GM12891 (cell line): Measurements from ENCODE around the gene CEACAM6.

Experiments
- PAX5 ChIP-seq: IDR thresholded peaks from 2 replicates; pipeline ENCODE4 v1.6.1; 2011; ENCODE audit warnings: low read length, moderate library complexity, mild to moderate bottlenecking; ENCODE audit not compliant: insufficient read depth, severe bottlenecking
- POLR2A ChIP-seq: IDR thresholded peaks from 2 replicates; pipeline ENCODE4 v1.6.1; 2011; ENCODE audit warnings: low read depth, low read length, control low read depth
- POLR2AphosphoS5 ChIP-seq: IDR thresholded peaks from 2 replicates; pipeline ENCODE4 v1.6.1; 2011; ENCODE audit warnings: low read depth, low read length, control low read depth
- SPI1 ChIP-seq: IDR thresholded peaks from 2 replicates; pipeline ENCODE4 v1.6.1; 2011; ENCODE audit warnings: low read depth, low read length, control low read depth
- TAF1 ChIP-seq: IDR thresholded peaks from 2 replicates; pipeline ENCODE4 v1.6.1; 2011; ENCODE audit warnings: low read depth, low read length, control low read depth

GRCh38 chr19:41745756-41746155 lies 9.6 kb upstream of the CEACAM6 start:
- TF ChIP-seq POLR2AphosphoS5 = no peak
- TF ChIP-seq TAF1 = no peak
- no peak for TF ChIP-seq POLR2A
- no peak for TF ChIP-seq SPI1
- TF ChIP-seq PAX5 = no peak
